A549 (cell line): ENCODE results near the gene LEPROT. TPM values are rescaled to one million over a fixed set of nuclear protein-coding genes. Genes with fewer than 3 reads are reported as not detected.

Experiments used
- ATAC-seq, 2 experiments: fragments of 200-7000 bp in 1 of 2; fragments of >200 bp in 1 of 2; cut with Nextera tagmentation in 1 of 2; cut with Tn5 transposase in 1 of 2; 3 replicates each; pipeline versions ENCODE4 v1.8.0 to v1.9.1; 2018 to 2020; ENCODE audit warnings: mild to moderate bottlenecking in 1 of 2, moderate library complexity in 1 of 2
- CTCF ChIA-PET: fragments of 300-600 bp; sonication (Branson Sonifier 250); formaldehyde crosslinking; extraction: SDS; loops from one replicate; lab custom pipeline; 2021; ENCODE audit warnings: antibody characterized with exemption, inconsistent platforms; lab: Yijun Ruan, JAX
- POLR2A ChIA-PET: fragments of 350-600 bp; formaldehyde crosslinking; extraction: SDS; loops from one replicate; lab custom pipeline; 2021; ENCODE audit warnings: antibody characterized with exemption, inconsistent platforms; lab: Yijun Ruan, JAX
- DNase-seq, 2 experiments: peaks; one replicate each; pipeline versions ENCODE4 v3.0.0 to v3.0.0-alpha.2; 2011 to 2016; ENCODE audit warnings: low read depth in 1 of 2, low spot score in 1 of 2
- FAIRE-seq: peaks from 2 replicates; lab custom pipeline; 2011; peaks lifted over from hg19 to GRCh38; lab: Jason Lieb, UNC
- H3K27ac ChIP-seq, 2 experiments: fragments of >200 bp; sonication (Bioruptor Twin); formaldehyde crosslinking; 3 replicates each; pipeline ENCODE4 v1.5.1; 2016 to 2017
- H3K4me1 ChIP-seq: fragments of >200 bp; sonication (Bioruptor Twin); formaldehyde crosslinking; 3 replicates; pipeline ENCODE4 v1.6.1; 2016
- H3K4me2 ChIP-seq: fragments of >200 bp; sonication (Bioruptor Twin); formaldehyde crosslinking; 3 replicates; pipeline ENCODE4 v1.6.1; 2016
- H3K4me3 ChIP-seq: fragments of >200 bp; sonication (Bioruptor Twin); formaldehyde crosslinking; 3 replicates; pipeline ENCODE4 v1.5.1; 2016
- H3K9me3 ChIP-seq: fragments of >200 bp; sonication (Bioruptor Twin); formaldehyde crosslinking; 3 replicates; pipeline ENCODE4 v1.6.1; 2016
- BHLHE40 ChIP-seq: IDR thresholded peaks from 2 replicates; pipeline ENCODE4 v1.6.1; 2012; ENCODE audit warnings: low read depth, low read length, inconsistent platforms
- CHD2 ChIP-seq: fragments of 150-350 bp; IDR thresholded peaks from 2 replicates; pipeline ENCODE4 v1.6.1; 2014; ENCODE audit warnings: low read length; ENCODE audit not compliant: partially characterized antibody
- FOSL2 ChIP-seq, 2 experiments: fragments of 450-650 bp in 1 of 2; fragments of >200 bp in 1 of 2; sonication (Bioruptor Twin) in 1 of 2; formaldehyde crosslinking; IDR thresholded peaks; 2 replicates each; pipeline versions ENCODE4 v1.5.0 to v1.6.1; 2016 to 2020; ENCODE audit warnings: mild to moderate bottlenecking in 1 of 2, moderate library complexity in 1 of 2
- FOXS1 ChIP-seq: fragments of 250-450 bp; sonication (Bioruptor Pico); IDR thresholded peaks from 2 replicates; pipeline ENCODE4 v1.5.0; 2020; ENCODE audit warnings: mild to moderate bottlenecking, moderate library complexity
- GATA3 ChIP-seq: IDR thresholded peaks from 2 replicates; pipeline ENCODE4 v1.6.1; 2012; ENCODE audit warnings: borderline replicate concordance
- JUNB ChIP-seq: fragments of >200 bp; sonication (Bioruptor Twin); formaldehyde crosslinking; IDR thresholded peaks from 2 replicates; pipeline ENCODE4 v1.6.1; 2016
- KDM5A ChIP-seq: fragments of 200-600 bp; sonication (generic); IDR thresholded peaks from 2 replicates; pipeline ENCODE4 v1.6.1; 2016; ENCODE audit warnings: antibody characterized with exemption, mild to moderate bottlenecking
- MAFK ChIP-seq: fragments of 450-650 bp; IDR thresholded peaks from 2 replicates; pipeline ENCODE4 v1.6.1; 2014; ENCODE audit not compliant: partially characterized antibody
- NPAS2 ChIP-seq: fragments of 250-450 bp; sonication (Bioruptor Pico); IDR thresholded peaks from 2 replicates; pipeline ENCODE4 v1.8.0; 2022; ENCODE audit warnings: mild to moderate bottlenecking, moderate library complexity, borderline replicate concordance
- POLR2A ChIP-seq: IDR thresholded peaks from 2 replicates; pipeline ENCODE4 v1.6.1; 2012; ENCODE audit warnings: mild to moderate bottlenecking, low read length
- POLR2AphosphoS2 ChIP-seq: conservative IDR thresholded peaks from 2 replicates; pipeline ENCODE4 v1.6.1; 2012; ENCODE audit warnings: low read length, improper control_type of control experiment, inconsistent platforms
- RAD21 ChIP-seq, 2 experiments: fragments of >200 bp in 1 of 2; sonication (Bioruptor Twin) in 1 of 2; formaldehyde crosslinking in 1 of 2; IDR thresholded peaks in 1 of 2; conservative IDR thresholded peaks in 1 of 2; 2 replicates in 1 of 2; 3 replicates in 1 of 2; pipeline ENCODE4 v1.6.1; 2012 to 2018; ENCODE audit warnings: inconsistent platforms in 1 of 2
- SMC3 ChIP-seq: fragments of >200 bp; sonication (Bioruptor Twin); formaldehyde crosslinking; IDR thresholded peaks from 3 replicates; pipeline ENCODE4 v1.6.1; 2018; ENCODE audit warnings: inconsistent platforms
- TFCP2L1 ChIP-seq: fragments of 250-450 bp; sonication (Bioruptor Pico); IDR thresholded peaks from 2 replicates; pipeline ENCODE4 v1.5.0; 2021; ENCODE audit warnings: mild to moderate bottlenecking
- WGBS: methylation state at CpG from one replicate; pipeline ENCODE4 v1.1.6; 2017; ENCODE audit errors: missing lambda C conversion rate; 5-methylcytosine and 5-hydroxymethylcytosine counted together
- polyA plus RNA-seq, 4 experiments: library from polyadenylated mRNA; depleted of rRNA in 3 of 4; stranded (reverse); fragments of >200 nt; fragmentation: RNase III in 1 of 4; extraction: RNeasy Plus Mini Kit Qiagen cat#74134 plus additional on column Dnase treatment in 1 of 4; gene quantifications; 2 replicates in 3 of 4; 3 replicates in 1 of 4; pipeline ENCODE4 v1.2.3, GENCODE V29; 2011 to 2017
- TF ChIP-seq, protein P1 (sequence below): IDR thresholded peaks from 2 replicates; pipeline ENCODE4 v1.6.1; 2012; ENCODE audit warnings: low read depth, borderline replicate concordance
- TF ChIP-seq, protein P2 (sequence below): IDR thresholded peaks from 2 replicates; pipeline ENCODE4 v1.6.1; 2012
- TF ChIP-seq, protein P3 (sequence below): fragments of 200-600 bp; sonication (generic); IDR thresholded peaks from 2 replicates; pipeline ENCODE4 v1.6.1; 2016; ENCODE audit warnings: antibody characterized with exemption, mild to moderate bottlenecking, moderate library complexity
- TF ChIP-seq, protein P4 (sequence below): fragments of >200 bp; sonication (Bioruptor Twin); formaldehyde crosslinking; IDR thresholded peaks from 3 replicates; pipeline ENCODE4 v1.5.1; 2016
- TF ChIP-seq, protein P5 (sequence below): fragments of 150-350 bp; IDR thresholded peaks from 2 replicates; pipeline ENCODE4 v1.6.1; 2014; ENCODE audit warnings: low read depth, mild to moderate bottlenecking, low read length

Gene LEPROT
- polyA plus RNA-seq, 2 of the 4 experiments (the other 2 are of a cell fraction) = 51.2 to 62.9 TPM

DNA sequence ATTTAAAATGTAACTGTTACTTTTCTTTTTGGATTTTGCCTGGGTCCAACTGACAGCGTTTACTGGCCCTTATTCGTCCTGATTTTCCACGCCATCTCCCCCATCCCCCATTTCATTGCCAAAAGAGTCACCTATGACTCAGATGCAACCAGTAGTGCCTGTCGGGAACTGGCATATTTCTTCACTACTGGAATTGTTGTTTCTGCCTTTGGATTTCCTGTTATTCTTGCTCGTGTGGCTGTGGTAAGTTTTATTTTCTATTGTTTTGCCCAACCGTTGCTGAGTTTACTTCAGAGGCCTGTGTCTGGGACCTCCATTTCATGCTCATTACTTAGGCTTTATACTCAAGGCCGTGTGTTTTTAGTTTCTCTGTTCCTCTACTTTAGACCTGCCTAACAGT is 9.3 kb downstream of the LEPROT start:
- H3K4me3 ChIP-seq = peak overlapping the region; percentile 4; the same call in 1 of the 3 replicates
- H3K4me1 ChIP-seq = peaks cover 43% of the 10 kb centered on the region
- peak overlapping the region; percentile 64 to 71 for H3K27ac ChIP-seq
- ATAC-seq (peak; percentile 46 to 52; a peak in 3 of 6 replicates), DNase-seq (peak; percentile 23 to 55), FAIRE-seq (no peak)
- POLR2A ChIA-PET = no interaction called here
- TF ChIP-seq JUNB (peak; percentile 22; the same call in 1 of the 2 replicates), FOSL2 (IDR thresholded peaks at IDR 0.05) (0 out of 2 replicates have a peak, but pooled peaks have one; percentile 37), FOSL2 (CRISPR knock-in tag; IDR thresholded peaks at IDR 0.05) (peak; percentile 75), GATA3 (peak; percentile 18; the same call in 1 of the 2 replicates)
- TF ChIP-seq, protein P1, sequence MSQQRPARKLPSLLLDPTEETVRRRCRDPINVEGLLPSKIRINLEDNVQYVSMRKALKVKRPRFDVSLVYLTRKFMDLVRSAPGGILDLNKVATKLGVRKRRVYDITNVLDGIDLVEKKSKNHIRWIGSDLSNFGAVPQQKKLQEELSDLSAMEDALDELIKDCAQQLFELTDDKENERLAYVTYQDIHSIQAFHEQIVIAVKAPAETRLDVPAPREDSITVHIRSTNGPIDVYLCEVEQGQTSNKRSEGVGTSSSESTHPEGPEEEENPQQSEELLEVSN = no peak
- TF ChIP-seq, protein P2, sequence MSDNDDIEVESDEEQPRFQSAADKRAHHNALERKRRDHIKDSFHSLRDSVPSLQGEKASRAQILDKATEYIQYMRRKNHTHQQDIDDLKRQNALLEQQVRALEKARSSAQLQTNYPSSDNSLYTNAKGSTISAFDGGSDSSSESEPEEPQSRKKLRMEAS = peak; percentile 40; the same call in 1 of the 2 replicates
- CTCF ChIA-PET = interaction anchor here (0.9 to 2.4 kb wide), 4 partner anchors 29 to 258 kb away, joined by 4 to 13 read pairs (median 4); no protein-coding TSS in a partner anchor
- WGBS = 17% methylated on average over 7 of the region's 7 CpGs
- peak overlapping the region; percentile 59 for H3K4me2 ChIP-seq
- H3K9me3 ChIP-seq = no peaks in the 10 kb centered on the region

DNA sequence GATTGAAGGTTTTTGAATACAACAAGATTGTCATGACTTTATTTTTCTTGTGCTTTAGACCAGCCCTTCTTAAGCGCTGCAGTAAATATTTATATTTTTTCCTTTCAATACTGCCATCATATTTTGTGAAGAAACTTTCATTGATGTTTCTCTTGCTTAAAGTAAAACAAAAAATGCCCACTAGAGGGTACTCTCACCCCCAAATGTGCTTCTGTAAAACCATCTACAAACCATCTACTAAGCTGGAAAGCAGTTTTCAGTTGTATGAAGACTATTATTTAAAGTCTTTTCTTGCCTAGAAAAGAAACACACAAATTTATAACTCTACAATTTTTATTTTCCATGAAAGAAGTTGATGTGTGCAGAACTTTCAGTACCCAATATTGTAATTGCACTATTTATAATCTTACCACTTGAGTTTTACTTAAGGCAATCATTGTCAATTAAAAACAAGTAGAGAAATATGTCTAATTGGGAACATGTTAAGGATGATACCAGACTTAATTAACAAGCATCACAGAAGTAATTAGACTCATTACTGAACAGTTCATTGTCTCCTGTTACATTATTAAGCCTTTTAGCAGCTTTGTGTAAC is 10.7 kb downstream of the LEPROT start:
- WGBS = 15% methylated on average over 1 of the region's 1 CpG
- 0 out of 3 replicates have a peak overlapping the region, but pooled peaks have one; percentile 59 for H3K4me2 ChIP-seq
- peaks cover 30% of the 10 kb centered on the region for H3K4me1 ChIP-seq
- ChIA-PET POLR2A (no interaction called here), CTCF (interaction anchor here (0.6 to 2.4 kb wide), 2 partner anchors 256 to 801 kb away, joined by 3 to 13 read pairs; no protein-coding TSS in a partner anchor)
- peak overlapping the region; percentile 64 to 71; a peak in 2 of 6 replicates for H3K27ac ChIP-seq
- H3K9me3 ChIP-seq = no peaks in the 10 kb centered on the region
- FAIRE-seq (no peak), ATAC-seq (peak in 1 of 2 experiments; percentile 50; a peak in 2 of 6 replicates), DNase-seq (peak in 1 of 2 experiments; percentile 38)
- H3K4me3 ChIP-seq = no peak overlapping the region
- TF ChIP-seq, protein P3, sequence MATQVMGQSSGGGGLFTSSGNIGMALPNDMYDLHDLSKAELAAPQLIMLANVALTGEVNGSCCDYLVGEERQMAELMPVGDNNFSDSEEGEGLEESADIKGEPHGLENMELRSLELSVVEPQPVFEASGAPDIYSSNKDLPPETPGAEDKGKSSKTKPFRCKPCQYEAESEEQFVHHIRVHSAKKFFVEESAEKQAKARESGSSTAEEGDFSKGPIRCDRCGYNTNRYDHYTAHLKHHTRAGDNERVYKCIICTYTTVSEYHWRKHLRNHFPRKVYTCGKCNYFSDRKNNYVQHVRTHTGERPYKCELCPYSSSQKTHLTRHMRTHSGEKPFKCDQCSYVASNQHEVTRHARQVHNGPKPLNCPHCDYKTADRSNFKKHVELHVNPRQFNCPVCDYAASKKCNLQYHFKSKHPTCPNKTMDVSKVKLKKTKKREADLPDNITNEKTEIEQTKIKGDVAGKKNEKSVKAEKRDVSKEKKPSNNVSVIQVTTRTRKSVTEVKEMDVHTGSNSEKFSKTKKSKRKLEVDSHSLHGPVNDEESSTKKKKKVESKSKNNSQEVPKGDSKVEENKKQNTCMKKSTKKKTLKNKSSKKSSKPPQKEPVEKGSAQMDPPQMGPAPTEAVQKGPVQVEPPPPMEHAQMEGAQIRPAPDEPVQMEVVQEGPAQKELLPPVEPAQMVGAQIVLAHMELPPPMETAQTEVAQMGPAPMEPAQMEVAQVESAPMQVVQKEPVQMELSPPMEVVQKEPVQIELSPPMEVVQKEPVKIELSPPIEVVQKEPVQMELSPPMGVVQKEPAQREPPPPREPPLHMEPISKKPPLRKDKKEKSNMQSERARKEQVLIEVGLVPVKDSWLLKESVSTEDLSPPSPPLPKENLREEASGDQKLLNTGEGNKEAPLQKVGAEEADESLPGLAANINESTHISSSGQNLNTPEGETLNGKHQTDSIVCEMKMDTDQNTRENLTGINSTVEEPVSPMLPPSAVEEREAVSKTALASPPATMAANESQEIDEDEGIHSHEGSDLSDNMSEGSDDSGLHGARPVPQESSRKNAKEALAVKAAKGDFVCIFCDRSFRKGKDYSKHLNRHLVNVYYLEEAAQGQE = no peak
- no peak for TF ChIP-seq POLR2A
- TF ChIP-seq MAFK = no peak
- TF ChIP-seq RAD21 (conservative IDR thresholded peaks at IDR 0.05 in 1 of 2, IDR thresholded peaks at IDR 0.05 in 1 of 2) = peak; percentile 47 to 49
- TF ChIP-seq, protein P4, sequence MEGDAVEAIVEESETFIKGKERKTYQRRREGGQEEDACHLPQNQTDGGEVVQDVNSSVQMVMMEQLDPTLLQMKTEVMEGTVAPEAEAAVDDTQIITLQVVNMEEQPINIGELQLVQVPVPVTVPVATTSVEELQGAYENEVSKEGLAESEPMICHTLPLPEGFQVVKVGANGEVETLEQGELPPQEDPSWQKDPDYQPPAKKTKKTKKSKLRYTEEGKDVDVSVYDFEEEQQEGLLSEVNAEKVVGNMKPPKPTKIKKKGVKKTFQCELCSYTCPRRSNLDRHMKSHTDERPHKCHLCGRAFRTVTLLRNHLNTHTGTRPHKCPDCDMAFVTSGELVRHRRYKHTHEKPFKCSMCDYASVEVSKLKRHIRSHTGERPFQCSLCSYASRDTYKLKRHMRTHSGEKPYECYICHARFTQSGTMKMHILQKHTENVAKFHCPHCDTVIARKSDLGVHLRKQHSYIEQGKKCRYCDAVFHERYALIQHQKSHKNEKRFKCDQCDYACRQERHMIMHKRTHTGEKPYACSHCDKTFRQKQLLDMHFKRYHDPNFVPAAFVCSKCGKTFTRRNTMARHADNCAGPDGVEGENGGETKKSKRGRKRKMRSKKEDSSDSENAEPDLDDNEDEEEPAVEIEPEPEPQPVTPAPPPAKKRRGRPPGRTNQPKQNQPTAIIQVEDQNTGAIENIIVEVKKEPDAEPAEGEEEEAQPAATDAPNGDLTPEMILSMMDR = peak; percentile 56
- TF ChIP-seq KDM5A = no peak
- TF ChIP-seq SMC3 = peak; percentile 42; the same call in 2 of the 3 replicates
- no peak for TF ChIP-seq GATA3

DNA sequence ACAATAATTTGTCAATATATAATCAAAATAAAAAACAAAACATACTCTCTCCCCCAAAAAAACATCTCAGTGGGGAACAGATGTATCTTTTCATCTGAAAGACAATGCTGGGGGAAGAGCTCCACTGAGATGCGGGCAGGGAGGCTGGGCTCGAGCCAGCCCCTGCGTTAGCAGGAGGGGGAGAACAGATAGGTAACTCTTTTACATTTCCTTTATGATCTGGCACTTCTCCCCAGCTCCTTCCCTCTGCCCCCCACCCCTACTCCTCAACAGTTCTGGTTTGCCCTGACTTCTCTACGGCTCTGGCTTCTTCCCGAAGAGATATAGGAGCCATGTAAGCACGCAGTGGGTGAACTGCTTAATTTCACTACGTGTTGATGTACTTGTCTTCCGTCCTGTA is 12.4 kb downstream of the LEPROT start:
- DNase-seq (no peak), FAIRE-seq (no peak), ATAC-seq (no peak)
- no peak overlapping the region for H3K27ac ChIP-seq
- peaks cover 25% of the 10 kb centered on the region for H3K4me1 ChIP-seq
- H3K4me3 ChIP-seq = no peak overlapping the region
- H3K9me3 ChIP-seq = no peaks in the 10 kb centered on the region
- WGBS = 87% methylated on average over 8 of the region's 8 CpGs
- H3K4me2 ChIP-seq = no peak overlapping the region
- ChIA-PET POLR2A (no interaction called here), CTCF (no interaction called here)
- TF ChIP-seq FOXS1 = no peak
- TF ChIP-seq BHLHE40 = no peak
- TF ChIP-seq RAD21 (conservative IDR thresholded peaks at IDR 0.05 in 1 of 2, IDR thresholded peaks at IDR 0.05 in 1 of 2) = no peak
- no peak for TF ChIP-seq POLR2AphosphoS2
- TF ChIP-seq, protein P4 = no peak
- TF ChIP-seq, protein P5, sequence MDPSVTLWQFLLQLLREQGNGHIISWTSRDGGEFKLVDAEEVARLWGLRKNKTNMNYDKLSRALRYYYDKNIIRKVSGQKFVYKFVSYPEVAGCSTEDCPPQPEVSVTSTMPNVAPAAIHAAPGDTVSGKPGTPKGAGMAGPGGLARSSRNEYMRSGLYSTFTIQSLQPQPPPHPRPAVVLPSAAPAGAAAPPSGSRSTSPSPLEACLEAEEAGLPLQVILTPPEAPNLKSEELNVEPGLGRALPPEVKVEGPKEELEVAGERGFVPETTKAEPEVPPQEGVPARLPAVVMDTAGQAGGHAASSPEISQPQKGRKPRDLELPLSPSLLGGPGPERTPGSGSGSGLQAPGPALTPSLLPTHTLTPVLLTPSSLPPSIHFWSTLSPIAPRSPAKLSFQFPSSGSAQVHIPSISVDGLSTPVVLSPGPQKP = no peak
- TF ChIP-seq TFCP2L1 (CRISPR knock-in tag) = no peak
- no peak for TF ChIP-seq CHD2
- no peak for TF ChIP-seq NPAS2 (CRISPR knock-in tag)
- TF ChIP-seq FOSL2 (IDR thresholded peaks at IDR 0.05) = no peak
- no peak for TF ChIP-seq FOSL2 (CRISPR knock-in tag; IDR thresholded peaks at IDR 0.05)
- TF ChIP-seq, protein P1 = no peak
